ENCODE data around the gene LRRTM4.
"Not testable (repeated sequence)": the region's sequence is repeated elsewhere in the genome, so short reads cannot be mapped to it uniquely, and the experiment has no call there.

The LRRTM4 gene

DNA sequence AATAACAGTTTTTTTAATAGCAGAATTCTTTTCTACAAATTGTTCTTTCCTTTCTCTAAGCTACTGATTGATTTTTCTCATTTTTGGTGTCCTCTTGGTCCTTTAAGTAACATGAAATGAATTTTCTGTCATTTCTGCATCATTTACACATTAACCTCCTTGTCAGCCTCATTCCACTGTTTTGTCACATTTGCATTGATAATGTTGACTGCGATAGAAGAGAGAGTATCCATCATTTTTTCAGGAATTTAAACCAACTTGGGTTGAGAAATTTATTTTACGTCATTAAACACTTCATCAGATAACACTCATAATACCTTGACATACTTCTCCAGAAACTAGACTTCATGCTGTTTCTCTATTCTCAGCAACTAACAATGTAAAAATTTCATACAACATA, 422.2 kb downstream of the LRRTM4 start:
- TF ChIP-seq, protein P1, sequence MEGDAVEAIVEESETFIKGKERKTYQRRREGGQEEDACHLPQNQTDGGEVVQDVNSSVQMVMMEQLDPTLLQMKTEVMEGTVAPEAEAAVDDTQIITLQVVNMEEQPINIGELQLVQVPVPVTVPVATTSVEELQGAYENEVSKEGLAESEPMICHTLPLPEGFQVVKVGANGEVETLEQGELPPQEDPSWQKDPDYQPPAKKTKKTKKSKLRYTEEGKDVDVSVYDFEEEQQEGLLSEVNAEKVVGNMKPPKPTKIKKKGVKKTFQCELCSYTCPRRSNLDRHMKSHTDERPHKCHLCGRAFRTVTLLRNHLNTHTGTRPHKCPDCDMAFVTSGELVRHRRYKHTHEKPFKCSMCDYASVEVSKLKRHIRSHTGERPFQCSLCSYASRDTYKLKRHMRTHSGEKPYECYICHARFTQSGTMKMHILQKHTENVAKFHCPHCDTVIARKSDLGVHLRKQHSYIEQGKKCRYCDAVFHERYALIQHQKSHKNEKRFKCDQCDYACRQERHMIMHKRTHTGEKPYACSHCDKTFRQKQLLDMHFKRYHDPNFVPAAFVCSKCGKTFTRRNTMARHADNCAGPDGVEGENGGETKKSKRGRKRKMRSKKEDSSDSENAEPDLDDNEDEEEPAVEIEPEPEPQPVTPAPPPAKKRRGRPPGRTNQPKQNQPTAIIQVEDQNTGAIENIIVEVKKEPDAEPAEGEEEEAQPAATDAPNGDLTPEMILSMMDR (IDR thresholded peaks at IDR 0.05; ENCODE audit: extremely low read depth, insufficient read depth, missing control alignments): no peak
- DNase-seq (ENCODE audit: low spot score): no peak
- in situ Hi-C loops (cut with MboI; ENCODE audit: low pct_unique_long_range_greater_than_20kb, low sequenced_read_pairs, unreplicated experiment): no loop called here

DNA sequence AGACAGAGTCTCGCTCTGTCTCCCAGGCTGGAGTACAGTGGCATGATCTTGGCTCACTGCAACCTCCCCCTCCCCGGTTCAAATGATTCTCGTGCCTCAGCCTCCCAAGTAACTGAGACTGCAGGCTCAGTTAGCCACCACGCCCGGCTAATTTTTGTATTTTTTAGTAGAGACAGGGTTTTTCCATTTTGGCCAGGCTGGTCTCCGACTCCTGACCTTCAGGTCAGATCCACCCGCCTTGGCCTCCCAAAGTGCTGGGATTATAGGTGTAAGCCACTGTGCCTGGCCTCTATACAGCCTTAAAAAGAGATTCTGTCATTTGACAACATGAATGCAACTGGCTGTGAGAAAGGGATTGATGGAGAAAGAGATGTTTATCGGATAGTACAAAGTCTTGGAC, 426.7 kb downstream of the LRRTM4 start:
- DNase-seq (ENCODE audit: low spot score); in situ Hi-C loops (cut with MboI; ENCODE audit: low pct_unique_long_range_greater_than_20kb, low sequenced_read_pairs, unreplicated experiment): not testable (repeated sequence)

DNA sequence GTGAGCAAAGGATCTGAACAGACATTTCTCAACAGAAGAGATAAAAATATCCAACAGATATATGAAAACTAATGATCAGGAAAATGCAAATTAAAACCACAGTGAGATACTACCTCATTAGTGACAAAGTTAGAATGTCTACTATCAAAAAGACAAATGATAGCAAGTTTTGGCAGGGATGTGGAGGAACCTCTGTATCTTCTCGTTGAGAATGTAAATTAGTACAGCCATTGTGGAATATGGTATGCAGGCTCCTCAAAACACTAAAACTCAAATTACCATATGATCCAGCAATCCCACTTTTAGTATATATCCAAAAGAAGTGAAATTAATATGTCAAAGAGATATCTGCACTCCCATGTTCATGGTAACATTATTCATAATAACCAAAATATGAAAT, 427.1 kb downstream of the LRRTM4 start:
- in situ Hi-C loops (cut with MboI; ENCODE audit: low pct_unique_long_range_greater_than_20kb, low sequenced_read_pairs, unreplicated experiment): no loop called here
- no peak for DNase-seq (ENCODE audit: low spot score)
- TF ChIP-seq, protein P1 (IDR thresholded peaks at IDR 0.05; ENCODE audit: extremely low read depth, insufficient read depth, missing control alignments): no peak

DNA sequence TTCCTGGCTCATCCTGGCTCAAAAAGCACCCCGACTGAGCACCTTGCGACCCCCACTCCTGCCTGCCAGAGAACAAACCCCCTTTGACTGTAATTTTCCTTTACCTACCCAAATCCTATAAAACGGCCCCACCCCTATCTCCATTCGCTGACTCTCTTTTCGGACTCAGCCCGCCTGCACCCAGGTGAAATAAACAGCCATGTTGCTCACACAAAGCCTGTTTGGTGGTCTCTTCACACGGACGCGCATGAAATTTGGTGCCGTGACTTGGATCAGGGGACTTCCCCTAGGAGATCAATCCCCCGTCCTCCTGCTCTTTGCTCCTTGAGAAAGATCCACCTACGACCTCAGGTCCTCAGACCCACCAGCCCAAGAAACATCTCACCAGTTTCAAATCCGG, 433.8 kb downstream of the LRRTM4 start:
- DNase-seq (ENCODE audit: low spot score); in situ Hi-C loops (cut with MboI; ENCODE audit: low pct_unique_long_range_greater_than_20kb, low sequenced_read_pairs, unreplicated experiment): not testable (repeated sequence)

DNA sequence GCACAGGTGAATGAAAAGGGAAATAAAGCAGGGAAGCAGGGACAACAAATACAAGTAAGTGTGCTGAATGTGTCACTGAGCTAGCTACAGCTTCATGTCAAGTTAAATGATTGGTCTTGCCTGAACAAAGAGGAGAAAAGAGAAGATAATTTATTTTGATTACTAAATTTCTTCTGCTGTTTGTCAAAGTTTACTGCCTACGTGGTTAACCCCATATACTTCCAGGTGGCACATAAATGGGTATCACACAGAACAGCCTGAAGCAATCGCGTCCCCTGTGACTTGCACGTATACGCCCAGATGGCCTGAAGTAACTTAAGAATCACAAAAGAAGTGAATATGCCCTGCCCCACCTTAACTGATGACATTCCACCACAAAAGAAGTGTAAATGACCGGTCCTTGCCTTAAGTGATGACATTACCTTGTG, 434.2 kb downstream of the LRRTM4 start:
- TF ChIP-seq, protein P1 (IDR thresholded peaks at IDR 0.05; ENCODE audit: extremely low read depth, insufficient read depth, missing control alignments): no peak
- in situ Hi-C loops (cut with MboI; ENCODE audit: low pct_unique_long_range_greater_than_20kb, low sequenced_read_pairs, unreplicated experiment): no loop called here

DNA sequence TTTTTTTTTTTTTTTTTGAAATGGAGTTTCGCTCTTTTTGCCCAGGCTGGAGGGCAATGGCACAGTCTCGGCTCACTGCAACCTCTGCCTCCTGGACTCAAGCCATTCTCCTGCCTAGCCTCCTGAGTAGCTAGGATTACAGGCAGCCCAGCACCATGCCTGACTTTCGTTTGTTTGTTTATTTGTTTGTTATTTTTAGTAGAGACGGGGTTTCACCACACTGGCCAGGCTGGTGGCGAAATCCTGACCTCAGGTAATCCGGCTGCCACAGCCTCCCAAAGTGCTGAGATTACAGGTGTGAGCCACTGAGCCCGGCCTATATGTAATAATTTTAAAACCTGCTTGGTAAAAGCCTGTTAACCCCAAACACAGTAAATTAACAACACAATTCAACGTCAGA, 435.7 kb downstream of the LRRTM4 start:
- in situ Hi-C loops (cut with MboI; ENCODE audit: low pct_unique_long_range_greater_than_20kb, low sequenced_read_pairs, unreplicated experiment): no loop called here
- TF ChIP-seq, protein P1 (IDR thresholded peaks at IDR 0.05; ENCODE audit: extremely low read depth, insufficient read depth, missing control alignments): no peak
- DNase-seq (ENCODE audit: low spot score): no peak

More for the DNA sequence above, 434.2 kb downstream of the LRRTM4 start:
- DNase-seq (ENCODE audit: low spot score): no peak

DNA sequence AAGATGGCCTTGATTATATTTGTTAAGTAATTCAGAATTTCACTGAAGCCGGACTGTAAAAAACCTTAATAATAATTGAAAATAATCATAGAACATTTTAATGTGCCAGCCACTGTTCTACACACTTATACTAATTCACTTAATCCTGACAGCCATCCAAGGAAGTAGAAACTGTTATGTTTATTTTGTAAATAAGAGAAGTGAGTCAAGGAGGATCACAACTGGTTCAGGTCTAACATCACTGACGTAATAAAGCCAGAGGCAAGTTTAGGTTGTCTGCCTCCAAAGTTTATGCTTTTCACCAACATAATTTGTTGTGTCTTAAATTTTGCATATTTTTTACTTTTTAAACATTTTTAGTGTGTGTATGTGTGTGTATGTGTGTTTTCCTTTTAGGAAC, 436.1 kb downstream of the LRRTM4 start:
- DNase-seq (ENCODE audit: low spot score): no peak
- in situ Hi-C loops (cut with MboI; ENCODE audit: low pct_unique_long_range_greater_than_20kb, low sequenced_read_pairs, unreplicated experiment): no loop called here
- TF ChIP-seq, protein P1 (IDR thresholded peaks at IDR 0.05; ENCODE audit: extremely low read depth, insufficient read depth, missing control alignments): no peak

DNA sequence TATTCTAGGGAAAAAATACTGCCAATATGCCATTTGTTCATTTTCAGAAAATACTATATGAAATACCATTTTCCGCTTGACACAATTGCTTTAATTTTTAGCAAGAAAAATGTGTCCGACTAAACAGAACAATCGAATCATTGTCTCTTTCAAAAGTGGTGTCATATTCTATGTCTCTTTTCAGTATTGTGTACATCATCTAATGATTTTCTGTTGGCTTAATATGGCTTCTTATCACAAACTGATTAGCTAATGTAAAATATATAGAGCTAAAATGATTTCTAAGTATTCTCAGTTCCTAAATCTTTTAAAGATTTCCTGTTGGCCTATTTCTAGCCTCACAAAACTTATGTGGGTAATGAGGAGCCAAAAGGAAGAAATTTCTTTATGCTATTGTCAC, 436.6 kb downstream of the LRRTM4 start:
- in situ Hi-C loops (cut with MboI; ENCODE audit: low pct_unique_long_range_greater_than_20kb, low sequenced_read_pairs, unreplicated experiment): no loop called here

More for the DNA sequence above, 436.6 kb downstream of the LRRTM4 start:
- TF ChIP-seq, protein P1 (IDR thresholded peaks at IDR 0.05; ENCODE audit: extremely low read depth, insufficient read depth, missing control alignments): no peak
- no peak for DNase-seq (ENCODE audit: low spot score)
